Activated naive CD8-positive, alpha-beta T cell treated with anti-CD3 and anti-CD28 coated beads, Interleukin-2, amount 50 U/mL, for 16 hours (primary cell): ENCODE results near the gene DDX51.

Source experiments
- DNase-seq: peaks from one replicate; pipeline ENCODE4 v3.0.0-alpha.2; 2020; ENCODE audit warnings: low read depth, low spot score

Gene DDX51

GRCh38 chr12:132179431-132180362, 35.6 kb upstream of the DDX51 start:
- DNase-seq: no peak

DNA sequence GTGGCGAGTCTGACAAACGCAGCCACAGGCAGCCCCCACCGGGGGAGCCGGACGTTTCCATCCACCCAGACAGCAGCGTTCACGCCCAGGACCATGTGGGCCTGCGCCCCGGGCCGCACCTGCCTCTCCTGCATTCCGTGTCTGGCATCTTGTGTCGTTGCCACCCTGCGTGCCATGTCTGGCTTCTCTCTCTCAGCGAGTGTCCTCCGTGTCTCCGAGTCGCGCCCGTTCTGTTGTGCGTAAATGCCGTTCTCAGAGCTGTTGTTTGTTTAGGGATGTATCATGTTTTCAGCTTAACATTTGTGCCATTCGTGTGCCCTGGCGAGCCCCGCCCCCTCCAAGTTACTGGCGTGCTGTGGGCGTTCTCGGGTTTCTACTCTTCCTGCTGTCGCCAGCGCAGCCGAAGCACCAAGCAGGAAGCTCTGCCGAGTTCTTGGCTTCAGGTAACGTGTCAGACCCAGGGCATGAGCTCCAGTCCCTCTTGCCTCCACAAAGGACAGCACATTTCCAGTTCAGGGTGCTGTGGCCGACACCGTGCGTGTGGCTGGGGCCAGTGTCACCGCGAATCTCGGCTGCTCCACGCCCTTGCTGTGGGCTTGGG, 34.8 kb upstream of the DDX51 start:
- peak; percentile 21 for DNase-seq

GRCh38 chr12:132178316-132178715, 34.2 kb upstream of the DDX51 start:
- DNase-seq: no peak

DNA sequence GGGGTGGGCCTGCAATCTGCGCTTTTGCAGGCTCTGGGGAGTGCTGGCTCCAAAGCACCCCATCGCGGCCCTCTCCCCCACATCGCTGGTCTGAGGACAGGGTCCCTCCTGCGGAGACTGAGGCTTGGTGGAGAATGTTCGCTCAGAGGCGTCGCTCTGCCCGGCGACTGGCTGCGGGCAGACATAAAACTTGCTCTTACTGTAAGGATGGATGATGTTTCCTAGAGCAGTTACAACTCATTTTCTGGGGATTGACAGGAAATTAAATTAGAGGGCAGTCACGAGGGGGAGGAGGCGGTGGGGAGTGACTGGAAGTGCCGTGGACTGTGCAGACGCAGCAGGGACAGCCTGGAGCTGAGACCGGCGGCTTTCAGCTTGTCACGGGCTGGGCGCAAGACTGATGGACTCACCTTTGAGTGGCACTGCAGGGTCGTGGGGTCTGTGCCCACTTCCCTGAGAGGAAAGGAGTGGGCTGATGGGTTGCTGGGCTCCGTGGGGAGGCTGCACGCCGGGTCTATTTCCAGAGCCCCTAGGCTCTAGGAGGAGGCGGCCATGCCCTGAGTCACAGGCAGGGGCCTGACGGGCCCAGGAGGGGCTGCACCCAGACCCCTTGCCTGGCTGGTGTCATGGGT, 32.9 kb upstream of the DDX51 start:
- DNase-seq: no peak

DNA sequence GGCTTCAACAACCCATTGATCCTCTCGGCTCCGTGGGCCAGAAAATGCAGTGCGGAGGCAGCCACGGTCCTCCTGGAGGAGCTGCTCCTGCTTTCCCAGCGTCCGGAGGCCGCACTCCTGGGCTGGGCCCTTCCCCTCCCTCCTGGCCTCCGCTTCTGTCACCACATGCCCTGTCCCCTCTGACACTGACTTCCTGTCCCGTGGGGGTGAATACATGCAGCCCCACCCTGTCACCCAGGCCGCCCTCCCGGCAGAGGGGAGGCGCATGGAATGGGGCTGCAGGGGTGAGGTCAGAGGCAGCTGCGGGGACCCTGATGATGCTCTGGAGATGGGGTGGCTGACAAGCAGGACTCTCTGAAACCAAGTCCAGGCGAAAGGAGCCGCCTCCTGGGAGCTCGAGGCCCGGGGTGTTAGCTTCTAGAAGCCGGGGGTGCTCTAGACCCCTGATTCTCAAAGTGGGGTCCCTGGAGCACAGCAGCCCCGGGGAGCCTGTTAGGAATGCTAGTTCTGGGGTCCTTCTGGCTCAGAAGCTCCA, 32.3 kb upstream of the DDX51 start:
- DNase-seq: no peak

DNA sequence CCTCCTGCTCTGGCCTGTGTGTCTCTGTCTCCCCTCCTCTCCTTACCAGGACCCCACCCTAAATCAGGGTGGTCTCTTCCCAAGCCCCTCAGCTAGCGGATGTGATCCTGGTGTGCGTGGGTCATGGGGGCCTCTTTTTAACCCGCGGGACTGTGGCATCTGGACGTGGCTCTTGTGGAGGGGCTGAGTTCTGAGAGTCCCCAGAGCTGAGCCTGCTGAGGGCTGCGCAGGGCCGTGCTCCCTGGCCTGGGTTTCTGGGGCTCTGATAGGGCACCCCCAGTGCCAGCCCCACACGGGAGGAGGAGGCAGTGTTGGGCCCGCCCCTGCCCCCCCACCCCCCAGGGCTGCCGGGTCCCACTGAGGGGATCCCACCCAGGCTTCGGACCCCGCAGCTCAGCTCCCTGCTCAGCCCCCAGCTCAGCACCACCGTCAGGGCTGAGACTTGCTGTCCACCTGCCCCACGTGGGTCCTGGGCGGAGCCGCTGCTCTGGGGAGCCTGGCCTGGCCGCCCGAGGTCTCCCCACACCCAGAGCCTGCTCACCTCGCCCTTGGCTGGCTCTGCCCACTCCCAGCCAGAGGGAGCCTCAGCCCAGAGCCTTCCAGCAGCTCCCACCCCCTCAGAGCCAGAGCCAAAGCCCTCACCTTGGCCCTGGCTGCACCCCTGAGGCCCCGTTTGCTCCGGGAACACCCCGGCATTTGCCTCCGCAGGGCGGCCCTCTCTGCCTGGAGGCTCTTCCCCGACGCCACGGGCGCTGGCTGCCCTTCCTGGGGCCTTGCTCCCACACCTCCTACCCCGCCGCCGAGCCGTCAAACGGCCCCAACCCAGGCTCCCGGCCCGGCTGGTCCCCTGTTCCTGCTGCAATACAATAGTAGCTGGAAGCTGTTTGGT, 31.6 kb upstream of the DDX51 start:
- DNase-seq: no peak

- no peak for DNase-seq
Observed at GRCh38 chr12:132174839-132175490, 30.8 kb upstream of the DDX51 start.

- DNase-seq: no peak
Observed at GRCh38 chr12:132174015-132174838, 30.1 kb upstream of the DDX51 start.

DNA sequence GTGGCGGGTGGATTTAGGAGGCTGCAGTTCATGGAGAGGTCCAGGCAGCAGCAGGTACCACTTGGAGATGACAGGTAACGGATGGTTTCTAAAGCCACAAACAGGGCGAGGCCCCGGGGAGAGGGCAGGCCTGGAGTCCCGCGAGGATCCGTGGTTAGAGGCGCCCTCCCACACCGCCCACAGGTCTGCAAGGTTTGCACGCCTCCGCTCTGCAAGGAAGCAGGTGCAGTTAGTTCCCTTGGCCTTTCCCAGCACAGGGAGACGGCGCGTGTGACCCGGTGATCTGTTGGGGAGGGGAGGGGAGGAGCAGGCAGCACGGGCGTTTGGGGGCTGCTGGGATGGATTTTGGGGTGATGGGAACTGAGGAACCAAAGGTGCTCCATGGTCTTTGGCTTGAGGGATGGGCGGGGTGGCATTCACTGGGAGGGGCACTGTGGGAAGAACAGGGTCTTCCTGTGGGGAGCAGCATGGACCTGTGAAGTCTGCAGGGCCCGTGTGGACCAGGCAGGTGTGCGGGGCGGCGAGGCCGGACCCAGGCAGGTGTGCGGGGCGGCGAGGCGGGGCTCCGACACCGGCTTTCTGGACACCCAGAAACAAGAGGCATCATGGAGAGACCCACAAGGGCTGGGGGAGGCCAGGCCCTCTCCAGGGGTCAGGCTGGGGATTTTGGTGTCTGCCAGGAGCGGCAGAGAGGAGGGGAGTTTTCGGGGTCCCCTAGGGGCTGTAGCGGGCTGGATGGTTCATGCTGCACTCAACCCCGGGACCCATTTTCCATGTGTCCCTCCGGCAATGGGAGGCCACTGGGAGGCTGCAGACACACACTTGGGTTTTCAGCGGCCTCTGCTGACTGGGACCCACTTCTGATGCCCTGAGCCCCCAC, 29.3 kb upstream of the DDX51 start:
- no peak for DNase-seq

DNA sequence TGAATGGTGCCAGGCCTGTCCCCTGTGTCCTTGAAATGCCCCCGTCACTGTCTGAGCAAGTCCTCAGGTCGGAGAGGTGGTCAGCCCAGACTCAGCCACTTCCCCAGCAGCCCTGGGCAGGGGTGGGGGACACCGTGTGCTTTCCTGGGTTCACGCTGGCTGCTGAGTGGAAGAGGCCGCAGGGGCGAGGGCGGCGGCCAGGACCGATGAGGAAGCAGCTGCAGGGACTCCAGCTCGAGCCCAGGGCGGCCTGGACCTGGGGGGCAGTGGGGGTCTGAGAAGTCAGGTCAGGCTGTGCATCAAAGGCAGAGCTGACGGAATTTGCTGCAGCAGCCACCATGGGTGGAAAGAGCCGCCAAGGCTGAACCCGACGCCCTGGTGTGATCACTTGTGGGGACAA, 28.5 kb upstream of the DDX51 start:
- no peak for DNase-seq

DNA sequence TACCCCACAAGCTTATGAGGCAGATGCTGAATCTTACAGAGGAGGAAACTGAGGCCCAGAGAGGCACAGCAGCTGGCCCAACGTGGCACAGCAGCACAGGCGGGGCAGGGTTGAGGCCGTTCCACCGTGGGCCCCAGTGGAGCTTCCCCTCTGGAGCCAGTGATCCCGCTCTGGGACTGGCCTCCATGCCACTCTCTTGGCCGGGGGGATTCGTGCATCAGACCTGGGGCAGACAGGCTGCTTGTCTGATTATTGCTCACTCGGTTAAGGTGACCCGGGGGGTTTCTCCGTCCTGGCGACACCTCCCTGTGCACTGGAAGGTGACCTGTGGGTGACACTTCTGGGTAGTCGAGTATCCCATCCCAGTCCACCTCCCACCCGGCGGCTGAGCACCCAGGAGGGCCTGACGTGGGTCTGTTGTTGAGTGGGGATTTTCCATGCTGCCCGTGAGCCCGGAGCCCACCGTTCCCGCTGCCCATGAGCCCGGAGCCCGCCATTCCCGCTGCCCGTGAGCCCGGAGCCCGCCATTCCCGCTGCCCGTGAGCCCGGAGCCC, 27.9 kb upstream of the DDX51 start:
- no peak for DNase-seq

- DNase-seq: no peak
Observed at GRCh38 chr12:132171293-132171967, 27.3 kb upstream of the DDX51 start.

- DNase-seq: no peak
Observed at GRCh38 chr12:132170637-132171292, 26.6 kb upstream of the DDX51 start.

GRCh38 chr12:132170094-132170636, 26.0 kb upstream of the DDX51 start:
- DNase-seq: no peak

GRCh38 chr12:132169376-132169775, 25.3 kb upstream of the DDX51 start:
- DNase-seq: no peak

GRCh38 chr12:132168311-132169031, 24.4 kb upstream of the DDX51 start:
- no peak for DNase-seq
